Body of pancreas (tissue), 4 donors: ENCODE results near the gene CFAP61.

Source experiments
- CTCF ChIP-seq, 7 experiments: fragments of 450-650 bp in 4 of 7; fragments of 200-600 bp in 3 of 7; sonication (generic) in 3 of 7; IDR thresholded peaks; one replicate each; pipeline ENCODE4 v1.5.1; 2016 to 2019; ENCODE audit warnings: antibody characterized with exemption in 7 of 7
- POLR2A ChIP-seq, 3 donors: fragments of 450-650 bp; IDR thresholded peaks; one replicate each; pipeline ENCODE4 v1.6.1; 2016; ENCODE audit warnings: antibody characterized with exemption in 3 of 3, mild to moderate bottlenecking in 2 of 3

GRCh38 chr20:20251317-20251716, 199.0 kb downstream of the CFAP61 start:
- TF ChIP-seq CTCF (IDR thresholded peaks at IDR 0.05): no peak
- no peak for TF ChIP-seq POLR2A (IDR thresholded peaks at IDR 0.05)
